Esophagus muscularis mucosa (tissue), 3 donors: ENCODE measurements around the gene PRR5.

Experiments used
- POLR2A ChIP-seq: fragments of 450-650 bp; IDR thresholded peaks from one replicate; pipeline ENCODE4 v1.6.1; 2017; ENCODE audit warnings: antibody characterized with exemption, moderate library complexity, mild to moderate bottlenecking, low read depth
- POLR2AphosphoS5 ChIP-seq, 2 donors: sonication (generic); formaldehyde crosslinking; IDR thresholded peaks; one replicate each; pipeline ENCODE4 v1.6.1; 2017; ENCODE audit warnings: antibody characterized with exemption in 2 of 2
- TF ChIP-seq, protein P1 (sequence below), 3 experiments: fragments of 200-600 bp in 2 of 3; fragments of 450-650 bp in 1 of 3; sonication (generic) in 2 of 3; IDR thresholded peaks; one replicate each; pipeline ENCODE4 v1.5.1; 2017 to 2019; ENCODE audit warnings: antibody characterized with exemption in 3 of 3, mild to moderate bottlenecking in 2 of 3, moderate library complexity in 1 of 3

DNA sequence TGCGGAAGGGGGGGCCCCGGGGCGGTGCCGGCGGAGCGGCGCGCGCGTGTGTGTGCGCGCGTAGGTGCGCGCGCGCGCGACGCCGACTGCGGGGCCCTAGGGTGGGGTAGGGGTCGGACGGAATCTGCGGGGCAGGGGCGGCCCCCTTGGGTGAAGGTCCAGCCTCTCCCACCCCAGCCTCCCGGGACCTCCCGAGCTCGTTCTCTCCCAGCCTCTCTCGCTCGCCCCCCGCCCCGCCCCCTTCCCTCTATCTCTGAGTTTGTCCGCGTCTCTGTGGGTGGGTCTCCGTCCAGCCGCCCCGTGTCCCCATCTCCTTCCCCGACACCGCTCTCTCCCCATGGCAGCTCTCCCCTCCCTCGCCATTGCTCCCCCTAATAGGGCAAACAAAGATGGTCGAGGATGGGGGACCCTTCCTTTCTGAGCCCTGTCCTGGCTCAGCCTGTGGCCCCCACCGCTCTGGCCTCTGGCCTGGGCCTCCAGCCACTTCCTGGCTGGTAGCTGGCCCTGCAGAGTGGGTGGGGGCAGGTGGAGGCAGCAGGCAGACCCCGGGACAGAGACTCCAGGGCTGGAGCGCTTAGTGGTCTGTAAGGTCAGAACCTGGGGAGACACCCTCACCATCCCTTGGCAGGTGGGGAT, 33.0 kb upstream of the PRR5 start:
- TF ChIP-seq POLR2A (no peak), POLR2AphosphoS5 (IDR thresholded peaks at IDR 0.05) (no peak)
- TF ChIP-seq, protein P1, sequence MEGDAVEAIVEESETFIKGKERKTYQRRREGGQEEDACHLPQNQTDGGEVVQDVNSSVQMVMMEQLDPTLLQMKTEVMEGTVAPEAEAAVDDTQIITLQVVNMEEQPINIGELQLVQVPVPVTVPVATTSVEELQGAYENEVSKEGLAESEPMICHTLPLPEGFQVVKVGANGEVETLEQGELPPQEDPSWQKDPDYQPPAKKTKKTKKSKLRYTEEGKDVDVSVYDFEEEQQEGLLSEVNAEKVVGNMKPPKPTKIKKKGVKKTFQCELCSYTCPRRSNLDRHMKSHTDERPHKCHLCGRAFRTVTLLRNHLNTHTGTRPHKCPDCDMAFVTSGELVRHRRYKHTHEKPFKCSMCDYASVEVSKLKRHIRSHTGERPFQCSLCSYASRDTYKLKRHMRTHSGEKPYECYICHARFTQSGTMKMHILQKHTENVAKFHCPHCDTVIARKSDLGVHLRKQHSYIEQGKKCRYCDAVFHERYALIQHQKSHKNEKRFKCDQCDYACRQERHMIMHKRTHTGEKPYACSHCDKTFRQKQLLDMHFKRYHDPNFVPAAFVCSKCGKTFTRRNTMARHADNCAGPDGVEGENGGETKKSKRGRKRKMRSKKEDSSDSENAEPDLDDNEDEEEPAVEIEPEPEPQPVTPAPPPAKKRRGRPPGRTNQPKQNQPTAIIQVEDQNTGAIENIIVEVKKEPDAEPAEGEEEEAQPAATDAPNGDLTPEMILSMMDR (IDR thresholded peaks at IDR 0.05): no peak
